ENCODE data around the gene SDHAF2.

Gene SDHAF2

GRCh38 chr11:61406991-61407728 lies 22.8 kb upstream of the SDHAF2 start:
- TF ChIP-seq, protein P1, sequence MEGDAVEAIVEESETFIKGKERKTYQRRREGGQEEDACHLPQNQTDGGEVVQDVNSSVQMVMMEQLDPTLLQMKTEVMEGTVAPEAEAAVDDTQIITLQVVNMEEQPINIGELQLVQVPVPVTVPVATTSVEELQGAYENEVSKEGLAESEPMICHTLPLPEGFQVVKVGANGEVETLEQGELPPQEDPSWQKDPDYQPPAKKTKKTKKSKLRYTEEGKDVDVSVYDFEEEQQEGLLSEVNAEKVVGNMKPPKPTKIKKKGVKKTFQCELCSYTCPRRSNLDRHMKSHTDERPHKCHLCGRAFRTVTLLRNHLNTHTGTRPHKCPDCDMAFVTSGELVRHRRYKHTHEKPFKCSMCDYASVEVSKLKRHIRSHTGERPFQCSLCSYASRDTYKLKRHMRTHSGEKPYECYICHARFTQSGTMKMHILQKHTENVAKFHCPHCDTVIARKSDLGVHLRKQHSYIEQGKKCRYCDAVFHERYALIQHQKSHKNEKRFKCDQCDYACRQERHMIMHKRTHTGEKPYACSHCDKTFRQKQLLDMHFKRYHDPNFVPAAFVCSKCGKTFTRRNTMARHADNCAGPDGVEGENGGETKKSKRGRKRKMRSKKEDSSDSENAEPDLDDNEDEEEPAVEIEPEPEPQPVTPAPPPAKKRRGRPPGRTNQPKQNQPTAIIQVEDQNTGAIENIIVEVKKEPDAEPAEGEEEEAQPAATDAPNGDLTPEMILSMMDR (IDR thresholded peaks at IDR 0.05; ENCODE audit: control insufficient read depth, insufficient read depth, low read depth, low read length, missing control alignments), result no peak
- DNase-seq (ENCODE audit: low read depth), result no peak

DNA sequence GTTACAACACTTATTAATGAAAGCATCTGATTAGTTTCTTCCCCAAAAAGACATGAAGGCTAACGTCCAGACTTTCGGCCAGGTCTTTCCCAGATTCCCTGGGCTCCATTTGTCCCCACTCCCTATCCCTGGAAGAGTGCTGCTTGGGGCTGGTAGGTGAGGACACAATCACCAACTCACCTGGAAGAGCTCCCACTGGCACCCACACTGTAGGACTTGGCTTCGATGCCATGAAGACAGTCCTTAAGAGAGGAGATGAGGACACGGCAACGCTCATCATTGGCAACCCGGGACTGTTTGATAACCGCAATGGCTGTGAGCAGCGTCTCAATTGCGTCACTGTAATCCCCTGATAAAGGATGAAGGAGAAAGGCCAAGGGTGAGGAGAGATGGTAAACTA lies 18.3 kb upstream of the SDHAF2 start:
- no peak for DNase-seq (ENCODE audit: low read depth)
- TF ChIP-seq, protein P1 (IDR thresholded peaks at IDR 0.05; ENCODE audit: control insufficient read depth, insufficient read depth, low read depth, low read length, missing control alignments), result no peak
- no peak overlapping the region for H3K4me3 ChIP-seq (ENCODE audit: control insufficient read depth, low read depth, low read length)

More at GRCh38 chr11:61406991-61407728, 22.8 kb upstream of the SDHAF2 start:
- H3K4me3 ChIP-seq (ENCODE audit: control insufficient read depth, low read depth, low read length), result no peak overlapping the region

GRCh38 chr11:61413496-61413895 lies 16.4 kb upstream of the SDHAF2 start:
- TF ChIP-seq, protein P1 (IDR thresholded peaks at IDR 0.05; ENCODE audit: control insufficient read depth, insufficient read depth, low read depth, low read length, missing control alignments), result no peak
- H3K4me3 ChIP-seq (ENCODE audit: control insufficient read depth, low read depth, low read length), result no peak overlapping the region
- peak; percentile 46 for DNase-seq (ENCODE audit: low read depth)

GRCh38 chr11:61414547-61414946 lies 15.4 kb upstream of the SDHAF2 start:
- TF ChIP-seq, protein P1 (IDR thresholded peaks at IDR 0.05; ENCODE audit: control insufficient read depth, insufficient read depth, low read depth, low read length, missing control alignments), result no peak
- no peak for DNase-seq (ENCODE audit: low read depth)
- no peak overlapping the region for H3K4me3 ChIP-seq (ENCODE audit: control insufficient read depth, low read depth, low read length)

DNA sequence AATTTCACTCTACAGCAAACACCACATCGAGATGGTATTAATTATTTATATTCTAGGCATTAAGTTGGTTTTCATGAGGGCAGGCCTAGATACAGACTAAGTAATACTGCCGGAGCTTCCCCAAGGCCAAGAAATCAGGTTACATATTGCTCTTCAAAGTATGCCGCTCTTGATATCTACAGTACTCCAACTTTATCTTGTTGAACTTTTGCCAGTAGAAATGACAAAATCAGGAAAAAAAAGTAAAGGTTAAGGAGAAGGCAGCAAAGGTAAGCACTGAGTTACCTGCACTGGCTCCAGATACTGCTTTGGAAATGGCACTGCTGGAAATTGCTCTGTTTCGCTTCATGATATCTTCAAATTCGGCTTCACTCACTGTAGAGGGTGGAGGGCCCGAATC lies 14.5 kb upstream of the SDHAF2 start:
- TF ChIP-seq, protein P1 (IDR thresholded peaks at IDR 0.05; ENCODE audit: control insufficient read depth, insufficient read depth, low read depth, low read length, missing control alignments), result no peak
- no peak overlapping the region for H3K4me3 ChIP-seq (ENCODE audit: control insufficient read depth, low read depth, low read length)
- no peak for DNase-seq (ENCODE audit: low read depth)

GRCh38 chr11:61416941-61417340 lies 13.0 kb upstream of the SDHAF2 start:
- H3K4me3 ChIP-seq (ENCODE audit: control insufficient read depth, low read depth, low read length), result no peak overlapping the region
- TF ChIP-seq, protein P1 (IDR thresholded peaks at IDR 0.05; ENCODE audit: control insufficient read depth, insufficient read depth, low read depth, low read length, missing control alignments), result no peak
- no peak for DNase-seq (ENCODE audit: low read depth)

Measured in AG09309 (cell line).